A549 (cell line): Measurements from ENCODE around the gene TXN2.

ENCODE experiments used
- CEBPB ChIP-seq, 2 experiments: fragments of >200 bp in 1 of 2; sonication (Bioruptor Twin) in 1 of 2; formaldehyde crosslinking in 1 of 2; IDR thresholded peaks; 2 replicates each; pipeline ENCODE4 v1.6.1; 2012 to 2016
- CHD2 ChIP-seq: fragments of 150-350 bp; IDR thresholded peaks from 2 replicates; pipeline ENCODE4 v1.6.1; 2014; ENCODE audit warnings: low read length; ENCODE audit not compliant: partially characterized antibody
- CHD4 ChIP-seq: fragments of 200-600 bp; sonication (generic); IDR thresholded peaks from 2 replicates; pipeline ENCODE4 v1.6.1; 2016; ENCODE audit warnings: antibody characterized with exemption, mild to moderate bottlenecking, borderline replicate concordance
- CTCF ChIP-seq: fragments of >200 bp; sonication (Bioruptor Twin); formaldehyde crosslinking; IDR thresholded peaks from 3 replicates; pipeline ENCODE4 v1.5.1; 2016
- EP300 ChIP-seq, 2 experiments: fragments of >200 bp; sonication (Bioruptor Twin); formaldehyde crosslinking; IDR thresholded peaks; 2 replicates in 1 of 2; 3 replicates in 1 of 2; pipeline ENCODE4 v1.6.1; 2016 to 2017
- HDAC2 ChIP-seq: fragments of 200-600 bp; sonication (generic); IDR thresholded peaks from 2 replicates; pipeline ENCODE4 v1.6.1; 2016
- KDM5A ChIP-seq: fragments of 200-600 bp; sonication (generic); IDR thresholded peaks from 2 replicates; pipeline ENCODE4 v1.6.1; 2016; ENCODE audit warnings: antibody characterized with exemption, mild to moderate bottlenecking
- MAFK ChIP-seq: fragments of 450-650 bp; IDR thresholded peaks from 2 replicates; pipeline ENCODE4 v1.6.1; 2014; ENCODE audit not compliant: partially characterized antibody
- MAX ChIP-seq: IDR thresholded peaks from 2 replicates; pipeline ENCODE4 v1.6.1; 2012
- PHF8 ChIP-seq: fragments of 200-600 bp; sonication (generic); IDR thresholded peaks from 2 replicates; pipeline ENCODE4 v1.6.1; 2016; ENCODE audit warnings: low read depth, mild to moderate bottlenecking, antibody characterized with exemption, moderate library complexity, borderline replicate concordance
- POLR2A ChIP-seq: IDR thresholded peaks from 2 replicates; pipeline ENCODE4 v1.6.1; 2012; ENCODE audit warnings: mild to moderate bottlenecking, low read length
- RAD21 ChIP-seq, 2 experiments: fragments of >200 bp in 1 of 2; sonication (Bioruptor Twin) in 1 of 2; formaldehyde crosslinking in 1 of 2; IDR thresholded peaks in 1 of 2; conservative IDR thresholded peaks in 1 of 2; 2 replicates in 1 of 2; 3 replicates in 1 of 2; pipeline ENCODE4 v1.6.1; 2012 to 2018; ENCODE audit warnings: inconsistent platforms in 1 of 2
- SMC3 ChIP-seq: fragments of >200 bp; sonication (Bioruptor Twin); formaldehyde crosslinking; IDR thresholded peaks from 3 replicates; pipeline ENCODE4 v1.6.1; 2018; ENCODE audit warnings: inconsistent platforms

GRCh38 chr22:36472689-36473088 is 8.8 kb downstream of the TXN2 start:
- no peak for TF ChIP-seq SMC3
- TF ChIP-seq CTCF, result no peak
- no peak for TF ChIP-seq HDAC2
- TF ChIP-seq CHD4, result no peak
- no peak for TF ChIP-seq CEBPB (IDR thresholded peaks at IDR 0.05)
- no peak for TF ChIP-seq PHF8
- no peak for TF ChIP-seq KDM5A
- TF ChIP-seq MAX, result no peak
- TF ChIP-seq POLR2A, result no peak
- TF ChIP-seq MAFK, result no peak
- TF ChIP-seq EP300 (IDR thresholded peaks at IDR 0.05), result no peak
- TF ChIP-seq CHD2, result no peak
- TF ChIP-seq RAD21 (conservative IDR thresholded peaks at IDR 0.05 in 1 of 2, IDR thresholded peaks at IDR 0.05 in 1 of 2), result no peak
